ENCODE data around the gene R3HCC1L.

Gene R3HCC1L

DNA sequence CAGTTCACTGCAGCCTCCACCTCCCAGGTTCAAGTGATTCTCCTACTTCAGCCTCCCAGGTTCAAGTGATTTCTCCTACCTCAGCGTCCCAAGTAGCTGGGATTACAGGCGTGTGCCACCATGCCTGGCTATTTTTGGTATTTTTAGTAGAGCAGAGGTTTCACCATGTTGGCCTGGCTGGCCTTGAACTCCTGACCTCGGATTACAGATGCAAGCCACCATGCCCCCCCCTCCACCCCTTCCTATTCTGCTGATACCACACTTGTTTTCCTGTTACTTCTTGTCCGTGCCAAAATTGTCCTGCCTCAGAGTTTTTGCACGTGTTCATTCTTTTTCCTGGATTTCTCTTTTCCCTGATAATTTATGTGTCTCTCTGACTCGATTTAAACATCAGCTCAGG lies 62.5 kb downstream of the R3HCC1L start:
- 0 out of 2 replicates have a peak, but pooled peaks cover 12% of the 10 kb centered on the region for H3K4me1 ChIP-seq (ENCODE audit: control insufficient read depth, low read length)
- peaks cover 4% of the 10 kb centered on the region; the same call in 1 of the 2 replicates for H3K9me3 ChIP-seq (ENCODE audit: control insufficient read depth, insufficient read depth, low read length)
- no peak overlapping the region for H3K4me2 ChIP-seq (ENCODE audit: low read length)
- TF ChIP-seq, protein P1, sequence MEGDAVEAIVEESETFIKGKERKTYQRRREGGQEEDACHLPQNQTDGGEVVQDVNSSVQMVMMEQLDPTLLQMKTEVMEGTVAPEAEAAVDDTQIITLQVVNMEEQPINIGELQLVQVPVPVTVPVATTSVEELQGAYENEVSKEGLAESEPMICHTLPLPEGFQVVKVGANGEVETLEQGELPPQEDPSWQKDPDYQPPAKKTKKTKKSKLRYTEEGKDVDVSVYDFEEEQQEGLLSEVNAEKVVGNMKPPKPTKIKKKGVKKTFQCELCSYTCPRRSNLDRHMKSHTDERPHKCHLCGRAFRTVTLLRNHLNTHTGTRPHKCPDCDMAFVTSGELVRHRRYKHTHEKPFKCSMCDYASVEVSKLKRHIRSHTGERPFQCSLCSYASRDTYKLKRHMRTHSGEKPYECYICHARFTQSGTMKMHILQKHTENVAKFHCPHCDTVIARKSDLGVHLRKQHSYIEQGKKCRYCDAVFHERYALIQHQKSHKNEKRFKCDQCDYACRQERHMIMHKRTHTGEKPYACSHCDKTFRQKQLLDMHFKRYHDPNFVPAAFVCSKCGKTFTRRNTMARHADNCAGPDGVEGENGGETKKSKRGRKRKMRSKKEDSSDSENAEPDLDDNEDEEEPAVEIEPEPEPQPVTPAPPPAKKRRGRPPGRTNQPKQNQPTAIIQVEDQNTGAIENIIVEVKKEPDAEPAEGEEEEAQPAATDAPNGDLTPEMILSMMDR (IDR thresholded peaks at IDR 0.05; ENCODE audit: low read depth, low read length, poor library complexity, severe bottlenecking) = no peak
- TF ChIP-seq EZH2phosphoT487 (IDR thresholded peaks at IDR 0.05; ENCODE audit: borderline replicate concordance, low read length) = no peak
- peaks cover 82% of the 10 kb centered on the region for H3K79me2 ChIP-seq (ENCODE audit: control insufficient read depth, low read length)
- no peaks in the 10 kb centered on the region for H3K9me2 ChIP-seq (replicated peaks; ENCODE audit: control insufficient read depth, low read length)
- no peaks in the 10 kb centered on the region for H3K27me3 ChIP-seq (ENCODE audit: control insufficient read depth, low read length)
- peaks cover 4% of the 10 kb centered on the region; the same call in 1 of the 2 replicates for H4K20me1 ChIP-seq (ENCODE audit: control insufficient read depth, insufficient read depth, low read depth, low read length)
- peaks cover 57% of the 10 kb centered on the region for H3K36me3 ChIP-seq (ENCODE audit: control insufficient read depth, low read length)
- H3K4me3 ChIP-seq (ENCODE audit: low read length) = no peak overlapping the region
- H3F3A ChIP-seq (ENCODE audit: control insufficient read depth, insufficient read depth) = peaks cover 8% of the 10 kb centered on the region
- H3K27ac ChIP-seq (ENCODE audit: low read depth, low read length) = no peak overlapping the region

DNA sequence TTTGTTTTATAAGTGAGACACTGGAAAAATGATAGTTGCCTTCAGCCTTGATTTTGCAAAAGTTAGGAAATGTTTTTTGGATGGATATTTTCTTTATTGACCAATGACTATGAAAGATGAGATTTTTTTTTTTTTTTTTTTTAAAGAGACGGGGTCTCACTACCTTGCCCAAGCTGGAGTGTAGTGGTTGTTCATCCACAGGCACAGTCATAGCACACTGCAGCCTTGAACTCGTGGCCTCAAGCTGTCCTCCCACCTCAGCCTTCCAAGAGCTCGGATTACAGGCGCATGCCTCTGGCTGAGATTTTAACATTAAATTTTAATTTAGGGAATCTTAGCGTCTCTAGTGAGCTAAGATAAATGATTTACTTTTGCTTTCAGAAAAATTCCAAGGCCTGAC lies 67.3 kb downstream of the R3HCC1L start:
- no peak overlapping the region for H3K27ac ChIP-seq (ENCODE audit: low read depth, low read length)
- H3K4me1 ChIP-seq (ENCODE audit: control insufficient read depth, low read length) = 0 out of 2 replicates have a peak, but pooled peaks cover 8% of the 10 kb centered on the region
- no peaks in the 10 kb centered on the region for H3K9me3 ChIP-seq (ENCODE audit: control insufficient read depth, insufficient read depth, low read length)
- H3F3A ChIP-seq (ENCODE audit: control insufficient read depth, insufficient read depth) = peaks cover 5% of the 10 kb centered on the region
- no peak for TF ChIP-seq EZH2phosphoT487 (IDR thresholded peaks at IDR 0.05; ENCODE audit: borderline replicate concordance, low read length)
- TF ChIP-seq, protein P1 (IDR thresholded peaks at IDR 0.05; ENCODE audit: low read depth, low read length, poor library complexity, severe bottlenecking) = no peak
- no peak overlapping the region for H3K4me2 ChIP-seq (ENCODE audit: low read length)
- H3K27me3 ChIP-seq (ENCODE audit: control insufficient read depth, low read length) = no peaks in the 10 kb centered on the region
- H3K36me3 ChIP-seq (ENCODE audit: control insufficient read depth, low read length) = peaks cover 31% of the 10 kb centered on the region
- H3K79me2 ChIP-seq (ENCODE audit: control insufficient read depth, low read length) = peaks cover 72% of the 10 kb centered on the region
- H3K9me2 ChIP-seq (replicated peaks; ENCODE audit: control insufficient read depth, low read length) = no peaks in the 10 kb centered on the region
- H3K4me3 ChIP-seq (ENCODE audit: low read length) = no peak overlapping the region
- peaks cover 4% of the 10 kb centered on the region; the same call in 1 of the 2 replicates for H4K20me1 ChIP-seq (ENCODE audit: control insufficient read depth, insufficient read depth, low read depth, low read length)

DNA sequence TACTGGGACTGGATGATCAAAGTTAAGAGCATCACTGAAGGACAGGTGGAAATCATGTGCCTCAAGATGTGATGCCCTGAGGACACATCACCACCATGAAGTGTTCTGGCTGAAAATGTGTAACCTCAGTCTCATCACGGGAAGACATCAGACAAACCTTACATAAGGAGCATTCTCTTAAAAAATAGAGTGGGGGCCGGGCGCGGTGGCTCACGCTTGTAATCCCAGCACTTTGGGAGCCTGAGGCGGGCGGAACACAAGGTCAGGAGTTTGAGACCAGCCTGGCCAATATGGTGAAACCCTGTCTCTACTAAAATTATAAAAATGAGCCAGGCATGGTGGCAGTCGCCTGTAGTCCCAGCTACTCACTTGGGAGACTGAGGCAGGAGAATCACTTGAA lies 67.9 kb downstream of the R3HCC1L start:
- TF ChIP-seq, protein P1 (IDR thresholded peaks at IDR 0.05; ENCODE audit: low read depth, low read length, poor library complexity, severe bottlenecking) = no peak
- no peak for TF ChIP-seq EZH2phosphoT487 (IDR thresholded peaks at IDR 0.05; ENCODE audit: borderline replicate concordance, low read length)
- no peak overlapping the region for H3K4me2 ChIP-seq (ENCODE audit: low read length)
- no peaks in the 10 kb centered on the region for H3K9me3 ChIP-seq (ENCODE audit: control insufficient read depth, insufficient read depth, low read length)
- H3K36me3 ChIP-seq (ENCODE audit: control insufficient read depth, low read length) = peaks cover 34% of the 10 kb centered on the region
- no peaks in the 10 kb centered on the region for H3K9me2 ChIP-seq (replicated peaks; ENCODE audit: control insufficient read depth, low read length)
- no peaks in the 10 kb centered on the region for H3K27me3 ChIP-seq (ENCODE audit: control insufficient read depth, low read length)
- H3K4me3 ChIP-seq (ENCODE audit: low read length) = no peak overlapping the region
- H3K4me1 ChIP-seq (ENCODE audit: control insufficient read depth, low read length) = 0 out of 2 replicates have a peak, but pooled peaks cover 5% of the 10 kb centered on the region
- no peaks in the 10 kb centered on the region for H4K20me1 ChIP-seq (ENCODE audit: control insufficient read depth, insufficient read depth, low read depth, low read length)
- H3K27ac ChIP-seq (ENCODE audit: low read depth, low read length) = no peak overlapping the region
- H3K79me2 ChIP-seq (ENCODE audit: control insufficient read depth, low read length) = peaks cover 69% of the 10 kb centered on the region
- H3F3A ChIP-seq (ENCODE audit: control insufficient read depth, insufficient read depth) = peaks cover 5% of the 10 kb centered on the region

Data from DOHH2 (cell line).